Stromal cell of bone marrow (primary cell): ENCODE results near the gene GOT1.

Experiments used
- DNase-seq: peaks from one replicate; pipeline ENCODE4 v3.0.0-alpha.2; 2012; ENCODE audit warnings: low read depth

Gene GOT1

DNA sequence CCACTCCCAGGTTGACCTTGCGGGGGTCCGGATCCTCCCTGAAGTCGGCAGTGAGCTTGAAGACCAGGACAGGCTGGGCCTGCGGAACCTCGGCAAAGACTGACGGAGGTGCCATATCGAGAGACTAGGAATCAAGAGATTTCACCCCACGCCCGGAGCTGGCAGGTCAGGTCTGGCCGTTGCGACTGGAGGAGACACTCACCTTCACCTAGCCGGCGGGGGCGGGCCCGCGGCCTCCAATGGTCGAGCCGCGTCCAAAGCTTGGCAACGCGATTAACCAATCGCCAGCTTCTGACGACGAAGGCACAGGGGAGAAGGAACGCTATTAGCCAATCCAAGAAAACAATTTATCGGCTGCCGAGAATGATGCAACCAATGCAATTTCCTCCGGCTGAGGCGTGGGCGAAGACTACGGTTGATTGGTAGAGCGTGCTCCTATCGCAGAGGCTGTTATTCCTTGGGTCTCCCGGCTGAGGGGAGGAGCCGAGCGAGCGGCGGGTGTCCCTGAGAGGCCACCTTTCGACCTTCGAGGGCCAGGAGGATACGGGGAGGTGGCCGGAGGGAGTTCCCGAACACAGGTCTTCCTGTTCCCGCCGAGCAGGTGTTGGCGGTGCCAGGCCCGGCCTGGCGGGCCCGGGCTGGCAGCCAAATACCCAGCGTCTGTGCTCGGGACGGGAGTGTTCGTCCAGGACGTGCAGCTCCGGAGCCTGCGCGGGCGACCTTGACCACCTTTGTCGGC, at the start of gene GOT1:
TSS of gene GOT1 (minus strand) at position 174 of the 739 bp plus-strand sequence. CDS start at position 115, 59 bp downstream.
- peak; percentile 99 for DNase-seq

DNA sequence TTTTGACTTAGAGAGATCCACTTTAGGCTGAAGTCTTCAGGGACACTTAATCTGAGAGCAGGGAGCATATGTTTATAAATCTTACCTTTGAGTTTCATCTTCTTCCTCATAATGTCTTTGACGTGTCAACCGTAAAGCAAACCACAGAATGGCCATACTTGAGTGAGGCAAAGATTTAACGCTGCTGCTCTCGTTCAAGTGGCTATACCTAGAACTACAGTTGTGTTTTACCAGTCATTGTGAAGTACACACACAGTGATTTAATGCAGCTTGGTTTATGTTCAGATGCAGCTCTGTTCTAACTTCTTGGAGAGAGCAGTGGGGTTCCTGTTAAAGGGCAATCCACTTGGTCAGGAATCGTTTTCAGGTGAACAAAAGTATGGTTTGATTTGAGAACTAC, 39.9 kb upstream of the GOT1 start:
- DNase-seq = no peak

DNA sequence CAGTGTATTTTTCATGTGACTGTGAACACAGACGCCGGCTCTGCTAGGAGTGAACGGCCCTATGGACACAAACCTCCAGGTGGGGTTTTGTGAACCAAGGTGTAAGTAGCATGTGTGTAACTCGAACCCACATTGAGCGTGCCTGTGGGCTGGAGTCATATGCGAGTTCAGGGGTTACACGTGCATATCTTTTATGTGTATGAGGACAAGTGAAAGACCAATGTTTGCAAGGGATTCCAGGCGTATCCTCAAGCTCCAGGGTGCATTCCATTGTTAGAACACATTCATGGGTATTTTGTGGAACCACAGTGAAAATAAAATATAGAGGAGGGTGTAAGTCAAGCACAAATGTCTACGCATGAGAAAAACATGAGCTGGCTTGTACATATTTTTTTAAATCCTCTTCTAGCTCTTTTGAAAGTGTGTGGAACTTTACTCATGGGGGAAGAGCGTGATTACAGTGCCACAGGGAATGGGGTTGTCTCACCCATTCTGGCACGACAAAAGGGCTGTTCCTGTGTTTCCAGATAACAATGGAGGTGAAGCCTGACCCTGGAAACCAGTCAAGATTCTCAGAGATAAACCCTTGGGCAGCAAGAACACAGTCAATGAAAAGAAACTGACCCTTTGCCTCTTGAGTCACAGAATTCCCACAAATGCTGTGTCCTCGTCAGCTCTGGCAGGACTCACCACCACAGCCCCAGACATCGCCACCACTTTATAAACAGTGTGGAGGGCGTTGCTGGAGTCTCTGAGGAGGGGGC, 37.0 kb upstream of the GOT1 start:
- DNase-seq = no peak

DNA sequence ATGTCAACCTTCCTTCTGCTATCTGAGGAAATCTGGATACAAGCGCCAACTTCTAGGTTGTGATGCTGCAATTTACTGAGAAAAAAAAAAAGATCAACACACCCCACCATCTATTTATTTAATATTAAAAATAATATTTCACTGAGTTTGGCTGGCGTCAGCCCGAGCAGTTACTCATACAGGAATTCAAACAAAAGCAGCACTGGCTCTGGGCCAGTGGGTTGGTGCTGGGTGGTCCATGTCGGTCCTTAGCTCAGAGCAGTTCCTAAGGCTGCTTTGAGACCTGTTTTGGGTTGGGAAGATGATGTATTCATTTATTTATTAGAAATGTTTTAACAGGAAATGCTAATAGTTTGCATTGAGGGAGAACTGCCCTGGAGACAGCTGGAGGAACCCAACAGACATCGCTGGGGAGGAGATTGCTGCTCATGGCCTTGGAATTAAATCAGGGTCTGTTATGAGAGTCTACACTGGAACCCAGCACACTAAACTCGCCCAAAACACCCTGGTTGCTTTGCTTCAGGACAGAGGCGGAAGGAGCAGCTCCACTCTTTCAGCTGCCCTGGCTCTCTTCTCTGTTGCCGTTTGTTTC, 36.3 kb upstream of the GOT1 start:
- DNase-seq = no peak

DNA sequence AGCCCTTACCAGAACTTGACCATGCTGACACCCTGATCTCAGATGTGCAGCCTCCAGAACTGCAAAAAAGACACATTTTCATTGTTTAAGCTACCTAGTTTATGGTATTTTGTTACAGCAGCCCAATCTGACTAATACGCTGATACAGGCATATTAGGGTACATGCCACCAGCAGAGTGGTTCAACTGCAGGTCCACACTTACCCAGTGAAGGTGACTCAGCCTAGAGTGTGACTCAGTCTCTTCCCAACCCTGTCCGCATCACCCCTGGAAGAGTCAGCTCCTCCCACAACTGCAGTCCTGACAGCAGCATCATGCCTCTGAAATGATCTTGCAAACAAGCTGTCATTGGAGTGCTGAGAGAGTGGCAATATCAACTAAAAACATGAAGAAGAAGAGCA, 30.8 kb upstream of the GOT1 start:
- DNase-seq = peak; percentile 11

DNA sequence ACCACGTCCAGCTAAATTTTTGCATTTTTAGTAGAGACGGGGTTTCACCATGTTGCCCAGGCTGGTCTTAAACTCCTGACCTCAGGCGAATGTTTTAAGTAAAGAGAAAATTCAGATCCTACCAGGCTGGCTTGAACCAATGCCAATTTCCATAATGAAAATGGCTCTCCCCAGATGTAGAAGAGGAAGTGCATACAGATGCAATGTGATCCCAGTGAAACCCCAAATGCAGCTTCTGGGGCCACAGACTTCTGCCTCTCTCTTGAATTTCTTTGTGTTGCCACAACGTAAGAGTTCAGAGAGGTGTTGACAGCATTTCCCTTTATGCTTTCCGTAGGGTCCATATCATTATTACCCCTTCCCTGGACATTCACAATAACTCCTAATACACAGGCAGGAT, 29.6 kb upstream of the GOT1 start:
- no peak for DNase-seq

DNA sequence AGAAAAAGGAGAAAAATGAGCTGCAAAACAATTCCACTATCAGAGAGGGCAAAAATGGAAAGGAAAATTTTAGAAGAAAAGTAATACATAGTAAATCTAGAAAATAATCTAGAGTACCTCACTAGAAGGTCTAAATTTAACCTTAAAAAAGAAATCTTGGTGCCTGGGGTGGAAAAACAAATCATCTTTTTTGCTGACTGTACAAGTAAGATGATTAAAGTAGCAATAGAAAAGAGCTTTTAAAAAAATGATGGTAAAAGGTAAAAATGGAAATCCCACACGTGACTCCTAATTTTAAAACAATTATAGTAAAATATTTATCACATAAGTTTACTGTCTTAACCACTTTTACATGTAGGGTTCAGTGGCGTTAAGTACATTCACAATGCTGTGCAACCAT, 28.8 kb upstream of the GOT1 start:
- DNase-seq = no peak

DNA sequence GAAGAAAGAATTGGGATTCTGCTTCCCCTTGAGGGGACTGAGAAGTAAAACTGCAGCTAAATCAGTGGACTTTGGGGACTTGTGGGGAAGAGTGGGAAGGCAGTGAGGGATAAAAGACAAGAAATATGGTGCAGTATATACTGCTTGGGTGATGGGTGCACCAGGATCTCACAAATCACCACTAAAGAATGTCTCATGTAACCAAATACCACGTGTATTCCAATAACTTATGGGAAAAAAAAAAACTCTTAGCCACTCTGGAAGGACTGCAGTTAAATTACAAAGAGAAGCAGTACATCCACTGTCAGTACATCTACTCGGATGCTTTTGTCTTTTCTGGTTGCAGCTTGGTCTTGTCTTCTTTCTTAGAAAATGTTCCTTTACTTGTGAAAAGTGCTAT, 27.4 kb upstream of the GOT1 start:
- DNase-seq = peak; percentile 4

DNA sequence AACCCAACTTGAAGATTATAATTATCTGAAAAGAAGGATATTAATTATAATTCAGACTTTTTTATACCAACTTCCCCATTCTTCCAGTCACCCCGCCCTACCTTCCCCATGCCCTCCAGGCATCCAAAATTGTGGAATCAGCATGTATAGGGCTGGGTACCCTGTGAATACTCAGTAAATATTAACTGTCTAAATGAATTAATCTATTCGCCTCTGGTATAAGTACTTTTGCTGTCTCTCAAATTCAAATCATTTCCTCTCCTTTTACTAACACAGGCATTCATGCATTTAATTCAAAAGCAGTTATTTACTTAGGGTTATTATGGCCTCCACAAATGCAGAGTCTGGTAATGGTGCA, 26.5 kb upstream of the GOT1 start:
- DNase-seq = no peak

DNA sequence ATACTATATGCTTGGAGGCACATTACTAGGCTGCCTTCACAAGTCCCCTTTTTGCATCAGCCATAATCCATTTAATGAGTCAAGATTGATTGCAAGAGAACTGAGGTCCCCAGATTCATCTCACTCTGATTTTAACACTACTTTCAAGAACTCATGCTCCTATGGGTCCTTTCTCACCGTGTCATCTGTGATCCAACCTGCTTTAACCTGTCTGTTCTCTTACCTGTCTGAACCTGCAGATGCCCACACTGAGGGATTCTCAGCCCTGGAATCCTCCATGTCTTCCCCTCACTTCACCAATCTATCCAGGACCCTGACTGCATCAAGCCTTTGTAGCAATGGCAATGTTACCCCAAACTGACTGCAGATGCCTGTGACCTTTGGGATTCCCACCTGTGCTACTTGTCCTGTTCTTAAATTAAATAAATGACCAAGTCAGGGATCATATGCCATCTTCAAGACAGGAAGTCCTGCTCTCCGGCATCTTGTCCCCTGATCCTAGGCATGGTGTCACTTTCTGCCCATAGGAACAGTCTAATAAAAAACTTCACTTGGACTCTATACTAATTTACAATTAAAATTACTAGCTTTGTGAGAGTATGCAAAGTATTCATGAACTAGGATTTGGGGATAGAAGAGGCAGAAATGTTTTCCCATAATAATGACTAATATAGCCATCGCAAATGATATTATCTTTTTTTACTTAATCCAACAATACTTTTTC, 25.9 kb upstream of the GOT1 start:
- DNase-seq = no peak

DNA sequence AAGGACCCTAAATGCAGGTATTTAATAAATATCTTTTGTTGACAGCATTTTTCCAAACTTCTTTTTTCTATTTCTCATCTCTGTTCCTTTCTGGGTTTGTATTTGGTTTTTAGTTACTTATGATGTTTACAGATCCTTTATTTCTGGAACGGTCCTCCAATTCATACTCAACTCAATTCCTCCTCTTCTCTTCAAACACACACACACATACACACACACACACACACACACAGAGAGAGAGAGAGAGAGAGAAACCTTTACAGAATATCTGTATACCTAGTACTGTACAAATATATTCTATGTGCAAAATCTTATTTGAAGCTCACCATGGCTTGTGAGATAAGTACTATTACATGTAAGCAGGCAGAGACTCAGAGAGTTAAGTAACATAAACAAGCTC, 21.6 kb upstream of the GOT1 start:
- DNase-seq = no peak

DNA sequence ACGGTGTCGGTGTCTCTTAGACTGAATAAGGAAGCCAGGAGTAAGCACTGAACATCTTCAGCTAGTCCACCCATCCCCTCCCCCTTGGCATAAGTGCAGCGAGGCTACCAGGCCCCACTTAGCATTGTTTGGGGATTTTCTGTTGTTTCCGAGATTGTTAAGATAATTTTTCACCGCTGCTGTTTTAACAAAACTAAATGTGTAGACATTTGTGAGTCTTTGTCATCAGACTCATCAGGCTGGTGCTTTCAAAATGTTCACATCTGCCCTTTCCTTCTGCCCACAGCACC, 21.0 kb upstream of the GOT1 start:
- no peak for DNase-seq

DNA sequence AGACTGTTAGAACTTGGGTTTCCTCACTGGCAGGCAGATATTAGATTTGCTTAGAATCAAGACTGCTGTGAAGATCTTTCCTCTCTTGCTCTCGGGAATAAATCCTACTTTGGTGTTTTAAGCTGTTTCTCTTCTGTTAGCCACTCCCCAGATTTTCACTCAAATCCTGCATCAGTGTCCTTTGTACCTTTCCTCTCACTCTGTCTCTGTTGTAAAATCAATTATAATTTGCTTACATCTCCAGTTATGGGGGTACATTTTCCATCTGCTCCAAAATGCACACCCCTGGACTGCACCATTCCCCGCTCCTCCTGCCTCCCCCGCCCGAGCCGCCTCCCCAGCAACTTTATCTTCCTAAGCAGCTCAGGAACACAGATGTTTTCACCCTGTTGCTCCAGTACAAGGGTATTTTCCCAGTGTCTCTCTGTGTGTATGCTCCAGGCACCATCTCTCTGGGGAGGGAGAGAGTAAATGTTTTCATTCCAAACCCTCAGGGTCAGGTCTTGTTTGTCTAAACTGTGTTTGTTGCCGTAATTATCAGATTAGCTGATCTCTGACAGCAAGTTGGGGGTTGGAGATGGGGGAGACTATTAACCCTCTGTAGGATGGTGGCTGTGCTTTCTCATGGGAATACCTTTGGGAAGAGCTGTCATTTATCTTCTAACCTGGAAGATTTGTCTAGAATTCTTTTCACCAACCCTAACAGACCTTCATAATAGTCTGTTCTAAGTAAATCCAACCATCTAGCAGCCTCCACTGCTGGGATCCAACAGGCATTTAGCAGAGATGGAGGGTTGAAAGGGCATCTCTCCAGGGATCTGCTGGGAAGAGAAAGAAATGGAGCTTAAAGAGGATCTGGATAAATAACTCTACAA, 20.4 kb upstream of the GOT1 start:
- no peak for DNase-seq

DNA sequence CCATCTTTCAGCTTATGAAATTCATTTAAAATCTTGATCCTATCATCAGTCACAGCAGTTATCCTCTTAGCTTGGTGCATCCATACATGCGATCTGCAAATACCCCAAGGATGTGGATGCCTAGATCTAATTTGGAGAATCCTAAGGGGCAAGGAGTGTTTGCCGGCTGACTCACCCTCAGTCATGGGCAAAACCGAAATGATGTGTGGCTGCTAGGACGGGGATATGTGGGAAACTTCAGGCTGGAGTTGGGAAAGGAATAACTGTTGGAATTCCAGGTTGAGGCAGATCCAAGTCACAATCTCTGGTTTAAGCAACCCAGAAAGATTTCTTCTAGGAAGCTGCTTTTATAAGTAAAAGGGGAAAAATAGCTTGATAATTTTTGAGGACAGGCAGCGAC, 19.7 kb upstream of the GOT1 start:
- no peak for DNase-seq

DNA sequence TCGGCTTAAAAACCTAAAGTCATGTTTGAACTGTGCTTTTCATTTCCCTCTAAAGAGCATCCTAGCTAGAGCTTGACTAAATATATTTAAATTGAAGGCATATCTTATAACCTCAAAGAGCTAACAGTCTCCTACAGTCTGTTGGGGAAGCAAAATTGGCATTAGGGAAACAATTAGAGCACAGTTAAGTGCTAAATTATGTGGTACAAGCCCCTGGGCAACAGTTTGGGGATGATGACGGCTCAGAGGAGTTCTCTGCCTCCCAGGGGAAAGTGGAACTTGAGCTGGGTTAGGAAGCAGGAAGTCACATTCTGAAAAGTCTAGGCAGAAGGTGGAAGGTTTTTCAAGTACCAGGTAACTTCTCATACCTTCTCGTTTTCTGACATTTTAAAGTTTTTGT, 18.6 kb upstream of the GOT1 start:
- no peak for DNase-seq

DNA sequence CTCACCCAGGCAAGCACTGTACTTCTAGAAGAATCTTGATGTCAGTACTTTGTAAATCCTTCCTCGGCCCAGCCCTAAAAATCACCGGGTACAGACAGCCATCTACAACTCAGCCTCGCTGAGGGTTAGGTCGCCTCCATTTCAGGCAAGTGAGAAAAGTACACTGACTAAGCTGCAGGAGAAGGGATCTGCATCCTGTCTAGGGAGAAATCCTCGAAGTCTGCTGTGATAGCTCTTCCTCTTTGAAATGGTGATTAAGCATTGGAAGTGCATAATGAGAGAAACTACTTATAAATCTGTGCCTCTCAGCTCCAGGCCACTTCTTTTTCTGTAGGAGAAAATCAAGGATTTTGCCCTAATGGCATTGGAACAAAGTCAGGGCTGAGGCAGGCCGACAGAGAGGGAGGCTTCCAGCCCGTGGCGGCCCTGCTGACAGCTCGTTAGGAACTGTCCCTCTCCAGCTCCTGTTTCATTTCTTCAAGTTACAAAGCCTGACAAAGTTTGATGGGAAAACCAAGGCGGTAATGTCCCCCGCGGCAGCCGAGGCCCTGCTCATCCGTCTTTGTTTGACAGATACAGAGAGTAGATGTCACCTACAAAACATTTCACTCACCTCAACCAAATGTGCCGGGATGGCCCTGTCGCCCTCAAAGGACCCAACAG, 14.1 kb upstream of the GOT1 start:
- DNase-seq = no peak

DNA sequence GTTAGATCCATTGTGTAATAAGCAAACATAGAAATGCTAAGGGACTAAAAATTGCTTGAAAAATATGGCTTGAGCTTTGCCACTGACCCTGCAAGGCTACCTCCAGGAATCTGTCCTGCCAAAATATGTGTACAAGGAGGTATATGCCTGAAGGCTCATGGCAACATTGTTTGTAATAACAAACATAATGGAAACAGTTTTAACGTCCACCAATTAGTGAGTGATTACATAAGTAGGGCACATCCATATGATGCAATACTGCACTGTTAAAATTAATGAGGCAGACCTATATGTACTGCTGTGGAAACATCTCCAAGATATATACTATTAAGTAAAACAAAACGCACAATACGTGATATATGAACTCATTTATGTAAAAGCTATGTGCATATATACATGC, 13.1 kb upstream of the GOT1 start:
- no peak for DNase-seq

DNA sequence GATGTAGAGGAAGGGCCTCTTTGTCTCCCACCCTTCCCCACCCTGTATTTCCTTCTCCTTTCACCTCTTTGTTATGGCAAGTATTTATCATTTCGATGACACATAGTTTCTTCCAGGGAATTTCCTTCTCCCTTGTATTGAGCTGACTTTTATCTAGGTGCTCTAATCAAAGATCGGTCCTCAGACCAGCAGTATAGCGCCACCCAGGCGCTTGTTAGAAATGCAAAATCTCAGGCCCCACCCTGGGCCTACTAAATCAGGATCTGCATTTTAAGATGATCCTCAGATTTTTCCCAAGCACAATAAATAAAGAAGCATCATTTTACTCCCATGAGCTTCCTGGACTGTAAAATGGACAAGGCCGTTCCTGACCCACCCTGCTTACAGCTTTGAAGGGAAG, 12.0 kb upstream of the GOT1 start:
- DNase-seq = no peak

DNA sequence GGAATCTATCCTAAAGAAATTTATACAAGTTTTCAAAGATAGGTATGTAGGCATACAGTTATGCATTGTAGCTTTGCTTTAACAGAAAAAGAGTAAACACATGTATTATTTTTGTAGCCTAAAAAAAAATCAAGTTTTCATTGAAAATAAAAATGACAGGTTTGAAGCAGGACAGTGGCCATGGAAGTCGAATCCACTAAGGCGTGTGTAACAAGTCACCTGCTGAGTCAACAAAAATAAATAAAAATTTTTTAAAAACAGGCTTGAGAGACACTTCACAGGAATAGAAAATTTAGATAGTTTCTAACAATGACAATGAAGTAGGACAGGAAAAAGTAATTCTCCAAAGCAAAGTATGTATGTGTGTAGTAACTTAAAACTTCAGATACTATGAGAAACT, 8.5 kb upstream of the GOT1 start:
- DNase-seq = no peak

DNA sequence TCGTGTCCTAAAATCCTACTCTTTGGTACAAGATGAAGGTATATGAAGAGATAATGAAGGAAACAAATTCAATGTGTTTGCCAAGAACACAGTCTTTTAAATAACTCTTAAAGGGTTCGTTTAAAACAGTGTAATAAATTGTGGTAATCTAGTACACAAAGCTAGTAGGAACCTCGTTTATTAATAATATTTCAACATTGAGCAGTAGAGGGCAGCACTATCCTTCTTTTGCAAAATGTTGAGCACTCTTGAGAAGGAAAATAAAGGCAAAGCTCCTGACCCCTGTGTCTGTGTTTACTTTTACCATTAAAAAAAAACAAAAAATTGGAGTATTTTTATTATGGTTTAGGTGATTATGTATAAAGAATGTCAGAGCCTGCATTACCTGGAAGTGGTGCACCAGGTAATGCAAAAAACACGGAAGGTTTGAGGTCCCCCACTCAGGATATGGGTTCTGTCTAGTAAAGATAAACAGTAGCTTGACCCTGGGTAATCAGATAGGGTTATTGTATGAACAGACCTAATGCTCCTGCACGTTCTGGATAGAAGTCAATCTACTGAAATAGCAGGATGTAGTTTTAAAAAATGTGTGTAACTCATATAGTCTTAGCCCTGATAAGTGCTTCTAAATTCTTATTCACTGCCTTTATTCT, 5.7 kb upstream of the GOT1 start:
- peak; percentile 29 for DNase-seq
